NCI-H510A (cell line): Measurements from ENCODE around the gene WNT2B.

ENCODE experiments used
- DNase-seq: peaks from one replicate; lab custom pipeline; 2025; lab: John Stamatoyannopoulos, UW

Gene WNT2B

GRCh38 chr1:112575154-112575804 is 66.5 kb downstream of the WNT2B start:
- no peak for DNase-seq

DNA sequence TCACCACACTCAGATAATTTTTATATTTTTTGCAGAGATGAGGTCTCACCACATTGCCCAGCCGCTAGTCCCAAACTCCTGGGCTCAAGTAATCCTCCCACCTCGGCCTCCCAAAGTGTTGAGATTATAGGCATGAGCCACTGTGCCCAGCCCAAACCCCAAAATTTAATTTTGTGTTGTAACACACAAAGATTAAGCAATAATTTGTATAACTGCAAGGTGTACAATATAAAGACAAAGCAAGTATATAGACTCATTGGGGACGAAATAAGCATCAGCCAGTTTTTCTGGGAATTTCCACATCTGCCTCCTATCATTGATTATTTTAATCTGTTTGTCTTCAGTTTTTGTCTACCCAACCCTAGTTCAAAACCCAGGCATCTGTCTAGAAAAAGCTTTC is 67.5 kb downstream of the WNT2B start:
- no peak for DNase-seq
